ENCODE results near the gene SLC26A4.

GRCh38 chr7:107686816-107687387 is 26.3 kb downstream of the SLC26A4 start:
- TF ChIP-seq CTCF (IDR thresholded peaks at IDR 0.05) (no peak), POLR2A (IDR thresholded peaks at IDR 0.05) (no peak)
